NCI-H2029 (cell line): ENCODE results near the gene ZBTB49.

Experiments used
- DNase-seq: peaks from one replicate; lab custom pipeline; 2025; lab: John Stamatoyannopoulos, UW

ZBTB49 gene

GRCh38 chr4:4358093-4358854, 68.2 kb downstream of the ZBTB49 start:
- no peak for DNase-seq

DNA sequence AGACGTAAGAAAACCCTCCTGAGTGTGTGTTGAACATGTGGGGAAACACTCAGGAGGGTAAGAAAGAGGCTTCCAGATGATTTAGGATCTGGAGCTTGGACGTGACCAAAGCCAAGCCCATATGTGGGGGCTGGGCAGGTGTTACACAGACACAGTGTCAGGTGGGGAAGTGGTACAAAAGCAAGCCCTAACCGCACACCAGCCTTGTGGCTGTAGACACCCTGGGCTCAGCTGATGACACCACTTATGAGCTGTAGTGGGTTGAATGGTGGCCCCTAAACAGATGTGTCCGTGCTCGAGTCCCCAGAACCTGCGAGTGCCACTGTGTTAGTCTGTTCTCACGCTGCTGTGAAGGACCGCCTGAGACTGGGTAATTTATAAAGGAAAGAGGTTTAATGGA, 71.8 kb downstream of the ZBTB49 start:
- no peak for DNase-seq

DNA sequence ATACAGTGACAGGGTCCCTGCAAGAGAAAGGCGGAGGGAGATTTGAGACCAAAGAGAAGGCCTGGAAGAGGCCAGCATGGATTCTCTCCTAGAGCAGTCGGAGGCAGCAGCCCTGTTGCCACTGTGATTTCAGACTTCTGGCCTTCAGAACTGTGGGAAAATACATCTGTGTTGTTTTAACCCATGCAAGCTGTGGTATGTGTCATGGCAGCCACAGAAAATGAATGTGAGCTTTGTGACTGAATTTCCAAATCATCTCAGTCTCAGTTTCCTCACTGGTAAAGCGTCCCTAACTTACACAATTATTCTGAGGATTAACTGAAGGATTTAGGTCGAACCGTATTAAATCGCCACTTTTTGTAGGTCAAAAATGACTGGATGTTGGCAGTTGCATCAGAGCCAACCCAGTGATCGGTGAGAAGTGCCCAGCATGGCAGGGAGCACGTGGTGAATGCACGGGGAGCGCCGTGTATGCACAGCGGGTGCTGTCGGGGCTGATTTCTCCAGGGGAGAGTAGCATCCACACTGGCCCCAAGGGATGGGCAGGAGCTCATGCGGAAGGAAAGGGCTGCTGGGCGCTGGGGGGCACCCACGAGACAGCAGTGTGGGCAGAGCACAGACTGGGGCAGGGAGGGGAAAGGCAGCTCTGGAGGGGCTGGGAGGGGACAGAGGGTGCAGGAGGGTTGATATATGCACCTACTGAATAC, 73.1 kb downstream of the ZBTB49 start:
- DNase-seq: no peak

- no peak for DNase-seq
Observed at GRCh38 chr4:4364061-4364460, 74.0 kb downstream of the ZBTB49 start.

- DNase-seq: no peak
Observed at GRCh38 chr4:4364486-4365208, 74.6 kb downstream of the ZBTB49 start.

GRCh38 chr4:4368809-4369580, 78.9 kb downstream of the ZBTB49 start:
- no peak for DNase-seq
